Measurements from ENCODE around the gene KDM8.
A peak's percentile ranks its signal among the peaks of the same experiment; 100 is the strongest.

The KDM8 gene

GRCh38 chr16:27267037-27267677, 63.8 kb downstream of the KDM8 start:
- DNase-seq: no peak

GRCh38 chr16:27268376-27269299, 65.3 kb downstream of the KDM8 start, which contains the start of gene NSMCE1:
Gene NSMCE1 (minus strand): TSS chr16:27268772. CDS start chr16:27257570, 11,202 bp downstream.
- peak; percentile 42 to 98 (median 88) for DNase-seq

- DNase-seq: no peak
Observed at GRCh38 chr16:27269300-27270150, 66.2 kb downstream of the KDM8 start.

GRCh38 chr16:27270349-27270748, 67.0 kb downstream of the KDM8 start:
- DNase-seq: no peak
